Endothelial cell of umbilical vein (primary cell): ENCODE results near the gene LRTM2. TPM values are rescaled to one million over a fixed set of nuclear protein-coding genes. Genes with fewer than 3 reads are reported as not detected.

ENCODE experiments used
- BruUV-seq: library from RNA; stranded (reverse); fragments of 400-500 nt; replicated peaks from 2 replicates; lab custom pipeline; 2021; lab: Mats Ljungman, UMichigan
- CTCF ChIA-PET: fragments of 300-600, 350-600 bp; sonication (Branson Sonifier 250); formaldehyde crosslinking; loops from one replicate; lab custom pipeline; 2021; ENCODE audit warnings: antibody characterized with exemption, inconsistent platforms; lab: Charles Lee
- POLR2A ChIA-PET: fragments of 300-600, 350-600 bp; sonication (Branson Sonifier 250); formaldehyde crosslinking; loops from one replicate; lab custom pipeline; 2021; ENCODE audit warnings: antibody characterized with exemption, inconsistent platforms; lab: Charles Lee
- DNase-seq: peaks from one replicate; pipeline ENCODE4 v3.0.0-alpha.2; 2011; ENCODE audit warnings: low read depth, low spot score
- FAIRE-seq: peaks from 2 replicates; lab custom pipeline; 2011; peaks lifted over from hg19 to GRCh38; lab: Jason Lieb, UNC
- H2AFZ ChIP-seq: 2 replicates; pipeline ENCODE4 v1.6.0; 2012; ENCODE audit warnings: low read depth, low read length, control low read depth, inconsistent platforms
- H3K27ac ChIP-seq: 2 replicates; pipeline ENCODE4 v1.5.1; 2011; ENCODE audit warnings: low read depth, mild to moderate bottlenecking, control low read depth, low read length, moderate library complexity; ENCODE audit not compliant: insufficient read depth
- H3K27me3 ChIP-seq, 2 experiments: 2 replicates each; pipeline versions ENCODE4 v1.6.0 to v1.6.1; 2011; ENCODE audit warnings: low read length in 2 of 2, mixed read lengths in 1 of 2; ENCODE audit not compliant: control insufficient read depth in 2 of 2, insufficient read depth in 2 of 2
- H3K36me3 ChIP-seq, 2 experiments: 2 replicates in 1 of 2; 3 replicates in 1 of 2; pipeline ENCODE4 v1.5.1; 2011; ENCODE audit warnings: low read length in 2 of 2, mild to moderate bottlenecking in 1 of 2, moderate library complexity in 1 of 2; ENCODE audit not compliant: control insufficient read depth in 2 of 2, insufficient read depth in 2 of 2; ENCODE audit errors: extremely low read depth in 1 of 2
- H3K4me1 ChIP-seq: 3 replicates; pipeline ENCODE4 v1.5.1; 2011; ENCODE audit warnings: mild to moderate bottlenecking, low read length; ENCODE audit not compliant: control insufficient read depth, insufficient read depth; ENCODE audit errors: extremely low read depth
- H3K4me2 ChIP-seq: 2 replicates; pipeline ENCODE4 v1.6.1; 2011; ENCODE audit warnings: low read length, control low read depth, mixed read lengths; ENCODE audit not compliant: insufficient read depth
- H3K4me3 ChIP-seq, 3 experiments: fragments of 200-600 bp in 1 of 3; sonication (generic), shearing (Covaris generic) in 1 of 3; replicated peaks in 1 of 3; 2 replicates each; pipeline ENCODE4 v1.5.1; 2011 to 2016; ENCODE audit warnings: control low read depth in 3 of 3, low read length in 3 of 3, mild to moderate bottlenecking in 2 of 3, inconsistent platforms in 1 of 3, low read depth in 1 of 3, moderate library complexity in 1 of 3; ENCODE audit not compliant: insufficient read depth in 1 of 3
- H3K79me2 ChIP-seq: 2 replicates; pipeline ENCODE4 v1.6.0; 2012; ENCODE audit warnings: low read length, inconsistent platforms; ENCODE audit not compliant: control insufficient read depth, insufficient read depth
- H3K9ac ChIP-seq: replicated peaks from 2 replicates; pipeline ENCODE3; 2011; ENCODE audit warnings: low read length, control low read depth; ENCODE audit not compliant: insufficient read depth; ENCODE audit errors: extremely low read depth
- H3K9me1 ChIP-seq: replicated peaks from 3 replicates; pipeline ENCODE4 v1.6.0; 2011; ENCODE audit warnings: mild to moderate bottlenecking, low read length; ENCODE audit not compliant: control insufficient read depth, insufficient read depth; ENCODE audit errors: extremely low read depth
- H3K9me3 ChIP-seq: replicated peaks from 2 replicates; pipeline ENCODE4 v1.5.1; 2012; ENCODE audit warnings: low read length, inconsistent platforms; ENCODE audit not compliant: control insufficient read depth, insufficient read depth
- H4K20me1 ChIP-seq: replicated peaks from 2 replicates; pipeline ENCODE3; 2011; ENCODE audit warnings: mild to moderate bottlenecking, low read length; ENCODE audit not compliant: control insufficient read depth, insufficient read depth; ENCODE audit errors: extremely low read depth
- EZH2 ChIP-seq: IDR thresholded peaks from 2 replicates; pipeline ENCODE4 v1.6.1; 2012; ENCODE audit warnings: borderline replicate concordance, low read depth, mild to moderate bottlenecking, moderate library complexity, low read length, inconsistent platforms; ENCODE audit not compliant: severe bottlenecking
- FOS ChIP-seq: IDR thresholded peaks from 2 replicates; pipeline ENCODE4 v1.6.1; 2011; ENCODE audit warnings: mild to moderate bottlenecking, low read length, moderate library complexity, borderline replicate concordance; ENCODE audit not compliant: insufficient read depth
- GATA2 ChIP-seq: IDR thresholded peaks from 2 replicates; pipeline ENCODE4 v1.7.0; 2011; ENCODE audit warnings: low read depth, mild to moderate bottlenecking, moderate library complexity, mixed read lengths, low read length; ENCODE audit not compliant: insufficient read length, insufficient read depth
- JUN ChIP-seq: IDR thresholded peaks from 2 replicates; pipeline ENCODE4 v1.6.1; 2011; ENCODE audit warnings: borderline replicate concordance, low read depth; ENCODE audit not compliant: insufficient read length, insufficient read depth
- MAX ChIP-seq: IDR thresholded peaks from 2 replicates; pipeline ENCODE4 v1.6.1; 2011; ENCODE audit not compliant: insufficient read depth, insufficient read length
- MYC ChIP-seq: IDR thresholded peaks from one replicate; pipeline ENCODE4 v1.6.1; 2011; ENCODE audit warnings: mild to moderate bottlenecking, low read depth, low read length
- POLR2A ChIP-seq: IDR thresholded peaks from 2 replicates; pipeline ENCODE4 v1.6.1; 2012; ENCODE audit warnings: low read depth, mild to moderate bottlenecking, control low read depth, low read length
- POLR2AphosphoS5 ChIP-seq: IDR thresholded peaks from 2 replicates; pipeline ENCODE4 v1.6.1; 2012; ENCODE audit warnings: low read depth, mild to moderate bottlenecking, control low read depth, low read length, moderate library complexity; ENCODE audit not compliant: insufficient read depth
- dilution Hi-C: fragments of 300-500 bp; cut with MboI; formaldehyde crosslinking; loops from one replicate; pipeline ENCODE4 v1.15.0; 2019; ENCODE audit warnings: low sequenced_read_pairs; ENCODE audit not compliant: extremely low pct_ligation_motif_present
- intact Hi-C: fragments of 100-400 bp; cut with micrococcal nuclease; formaldehyde crosslinking; loops from one replicate; pipeline ENCODE4 v1.10.0; 2022
- polyA plus RNA-seq, 4 experiments: library from polyadenylated mRNA; depleted of rRNA in 3 of 4; stranded (reverse) in 3 of 4; unstranded in 1 of 4; fragments of >200 nt; gene quantifications; 2 replicates each; pipeline versions ENCODE4 v1.2.1 to v1.2.3, GENCODE V29; 2011 to 2012; ENCODE audit warnings: missing spikeins in 1 of 4
- total RNA-seq: library from RNA; stranded (reverse); gene quantifications from 2 replicates; pipeline ENCODE4 v1.2.3, GENCODE V29; 2021
- TF ChIP-seq, protein P1 (sequence below), 2 donors: IDR thresholded peaks; 1 replicate in 1 of 2; 2 replicates in 1 of 2; pipeline ENCODE4 v1.5.1; 2011; ENCODE audit warnings: low read length in 2 of 2, mild to moderate bottlenecking in 2 of 2, moderate library complexity in 2 of 2, control low read depth in 1 of 2, inconsistent platforms in 1 of 2, low read depth in 1 of 2; ENCODE audit not compliant: insufficient read depth in 1 of 2; ENCODE audit errors: extremely low read depth in 1 of 2

LRTM2 gene
- total and polyA plus RNA-seq, 2 donors (not counting 3 experiments of a cell fraction or from before 2014, with no cell fraction given): not detected

GRCh38 chr12:1839464-1839863 is 19.1 kb downstream of the LRTM2 start:
- no peak for TF ChIP-seq GATA2
- no peak for TF ChIP-seq JUN
- TF ChIP-seq EZH2: no peak
- TF ChIP-seq MYC: no peak
- no peak for TF ChIP-seq POLR2AphosphoS5
- no peak for TF ChIP-seq FOS
- TF ChIP-seq POLR2A: no peak
- TF ChIP-seq, protein P1, sequence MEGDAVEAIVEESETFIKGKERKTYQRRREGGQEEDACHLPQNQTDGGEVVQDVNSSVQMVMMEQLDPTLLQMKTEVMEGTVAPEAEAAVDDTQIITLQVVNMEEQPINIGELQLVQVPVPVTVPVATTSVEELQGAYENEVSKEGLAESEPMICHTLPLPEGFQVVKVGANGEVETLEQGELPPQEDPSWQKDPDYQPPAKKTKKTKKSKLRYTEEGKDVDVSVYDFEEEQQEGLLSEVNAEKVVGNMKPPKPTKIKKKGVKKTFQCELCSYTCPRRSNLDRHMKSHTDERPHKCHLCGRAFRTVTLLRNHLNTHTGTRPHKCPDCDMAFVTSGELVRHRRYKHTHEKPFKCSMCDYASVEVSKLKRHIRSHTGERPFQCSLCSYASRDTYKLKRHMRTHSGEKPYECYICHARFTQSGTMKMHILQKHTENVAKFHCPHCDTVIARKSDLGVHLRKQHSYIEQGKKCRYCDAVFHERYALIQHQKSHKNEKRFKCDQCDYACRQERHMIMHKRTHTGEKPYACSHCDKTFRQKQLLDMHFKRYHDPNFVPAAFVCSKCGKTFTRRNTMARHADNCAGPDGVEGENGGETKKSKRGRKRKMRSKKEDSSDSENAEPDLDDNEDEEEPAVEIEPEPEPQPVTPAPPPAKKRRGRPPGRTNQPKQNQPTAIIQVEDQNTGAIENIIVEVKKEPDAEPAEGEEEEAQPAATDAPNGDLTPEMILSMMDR (IDR thresholded peaks at IDR 0.05; ENCODE audit: extremely low read depth in 1 of 2, insufficient read depth in 1 of 2, low read depth in 1 of 2, low read length in 2 of 2): no peak
- TF ChIP-seq MAX: no peak
- CTCF ChIA-PET: interaction anchor here (1.2 kb wide), 1 partner anchor 101 kb away, joined by 6 read pairs; no protein-coding TSS in a partner anchor

More at GRCh38 chr12:1839464-1839863, 19.1 kb downstream of the LRTM2 start:
- Histone ChIP-seq H3K36me3 (no peaks in the 10 kb centered on the region), H3K4me2 (no peak overlapping the region), H3K4me3 (no peak overlapping the region), H2AFZ (no peak overlapping the region), H3K27me3 (no peaks in the 10 kb centered on the region), H3K9ac (no peak overlapping the region), H3K4me1 (no peaks in the 10 kb centered on the region), H3K9me3 (no peaks in the 10 kb centered on the region), H4K20me1 (no peaks in the 10 kb centered on the region), H3K27ac (no peak overlapping the region), H3K9me1 (no peaks in the 10 kb centered on the region), H3K79me2 (no peaks in the 10 kb centered on the region)
- intact Hi-C loops: no loop called here
- dilution Hi-C loops: no loop called here
- no peak for DNase-seq
- no TSS peak for BruUV-seq
- FAIRE-seq: no peak
- POLR2A ChIA-PET: no interaction called here
